ENCODE data around the gene MAB21L2. TPM values are rescaled to one million over a fixed set of nuclear protein-coding genes. Genes with fewer than 3 reads are reported as not detected.
"Not testable (repeated sequence)": the region's sequence is repeated elsewhere in the genome, so short reads cannot be mapped to it uniquely, and the experiment has no call there.

The MAB21L2 gene
- total RNA-seq: 10 to 100 TPM in 1 of 4 donors, 1 to 10 TPM in 3; 3.2 to 20.4 (median 7.3) TPM

DNA sequence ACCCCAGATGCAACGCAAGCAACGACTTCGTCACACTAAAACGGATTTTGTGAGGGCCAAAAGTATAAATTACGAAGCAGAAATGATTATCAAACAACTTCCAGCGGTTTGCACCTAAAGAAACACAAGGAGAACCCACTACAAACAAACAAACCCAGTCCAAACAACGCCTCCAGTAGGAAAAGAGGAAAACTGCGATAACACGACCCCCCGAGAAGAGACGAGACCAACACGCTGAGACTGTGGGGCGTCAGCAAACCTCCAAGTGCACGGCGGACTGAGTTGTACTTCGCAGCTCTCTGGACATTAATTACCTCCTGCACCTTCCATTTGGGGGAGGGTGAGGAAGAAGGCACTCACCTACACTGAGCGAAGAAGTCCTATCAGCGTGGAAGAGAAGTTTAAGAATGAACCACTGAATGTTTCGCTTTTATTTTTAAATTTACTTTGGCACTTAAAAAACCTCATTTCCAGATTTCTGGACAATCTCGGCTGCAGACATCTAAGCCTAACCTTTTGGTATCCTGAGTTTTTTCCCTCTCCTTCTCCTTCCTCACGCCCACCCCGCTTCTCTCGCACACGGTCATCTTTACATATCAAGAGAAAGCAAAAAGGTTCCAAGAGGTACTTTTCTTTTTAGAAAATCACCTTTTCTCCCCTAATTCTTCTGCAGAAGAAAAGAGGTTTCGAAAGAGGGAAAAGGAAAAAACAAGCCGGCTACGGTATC lies at the start of gene MAB21L2:
Gene MAB21L2, plus strand, starts transcription at position 6 of the 727 bp plus-strand sequence. CDS start 879 bp downstream, outside the sequence.
- no peak for TF ChIP-seq POLR2A (IDR thresholded peaks at IDR 0.05)
- TF ChIP-seq, protein P1, sequence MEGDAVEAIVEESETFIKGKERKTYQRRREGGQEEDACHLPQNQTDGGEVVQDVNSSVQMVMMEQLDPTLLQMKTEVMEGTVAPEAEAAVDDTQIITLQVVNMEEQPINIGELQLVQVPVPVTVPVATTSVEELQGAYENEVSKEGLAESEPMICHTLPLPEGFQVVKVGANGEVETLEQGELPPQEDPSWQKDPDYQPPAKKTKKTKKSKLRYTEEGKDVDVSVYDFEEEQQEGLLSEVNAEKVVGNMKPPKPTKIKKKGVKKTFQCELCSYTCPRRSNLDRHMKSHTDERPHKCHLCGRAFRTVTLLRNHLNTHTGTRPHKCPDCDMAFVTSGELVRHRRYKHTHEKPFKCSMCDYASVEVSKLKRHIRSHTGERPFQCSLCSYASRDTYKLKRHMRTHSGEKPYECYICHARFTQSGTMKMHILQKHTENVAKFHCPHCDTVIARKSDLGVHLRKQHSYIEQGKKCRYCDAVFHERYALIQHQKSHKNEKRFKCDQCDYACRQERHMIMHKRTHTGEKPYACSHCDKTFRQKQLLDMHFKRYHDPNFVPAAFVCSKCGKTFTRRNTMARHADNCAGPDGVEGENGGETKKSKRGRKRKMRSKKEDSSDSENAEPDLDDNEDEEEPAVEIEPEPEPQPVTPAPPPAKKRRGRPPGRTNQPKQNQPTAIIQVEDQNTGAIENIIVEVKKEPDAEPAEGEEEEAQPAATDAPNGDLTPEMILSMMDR (IDR thresholded peaks at IDR 0.05): no peak
- H3K4me3 ChIP-seq (replicated peaks in 1 of 3): peak within 1 kb of the TSS in 1 of 3 donors; percentile 5
- DNase-seq: no peak
- intact Hi-C loops (cut with DNase I): no loop called here
- 74 to 84% methylated on average over 27 of the region's 27 CpGs for WGBS, 2 donors
- peak within 1 kb of the TSS in 1 of 3 donors; percentile 55 for H3K27ac ChIP-seq
- H3K27me3 ChIP-seq: no peaks in the 10 kb centered on the region
- no peaks in the 10 kb centered on the region for H3K4me1 ChIP-seq
- H3K9me3 ChIP-seq: no peaks in the 10 kb centered on the region
- H3K36me3 ChIP-seq: no peaks in the 10 kb centered on the region

DNA sequence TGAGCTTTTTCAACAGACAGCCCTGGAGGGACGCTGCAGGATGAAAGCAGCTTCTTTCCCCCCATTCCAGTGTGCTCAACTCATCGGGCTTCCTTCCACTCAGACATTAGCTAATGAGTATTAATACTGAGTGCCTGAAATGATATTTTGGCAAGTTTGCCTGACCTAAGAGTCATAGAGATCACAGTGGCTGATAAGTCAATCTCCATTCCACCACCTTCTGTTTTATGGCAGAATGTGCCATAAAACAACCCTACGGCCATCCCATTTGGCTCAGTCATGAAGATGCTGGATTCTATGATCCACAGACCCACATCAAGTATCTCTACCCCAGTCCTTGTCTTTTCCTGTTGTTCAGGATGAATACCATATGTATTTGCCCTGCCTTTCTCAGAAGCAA lies 48.3 kb upstream of the MAB21L2 start:
- H3K27me3 ChIP-seq: no peaks in the 10 kb centered on the region
- no peaks in the 10 kb centered on the region for H3K4me1 ChIP-seq
- no peak for DNase-seq
- intact Hi-C loops (cut with DNase I): no loop called here
- no peaks in the 10 kb centered on the region for H3K9me3 ChIP-seq
- 93 to 100% methylated on average over 3 of the region's 3 CpGs for WGBS, 2 donors
- no peak overlapping the region for H3K27ac ChIP-seq
- TF ChIP-seq, protein P1 (IDR thresholded peaks at IDR 0.05): no peak
- no peak for TF ChIP-seq POLR2A (IDR thresholded peaks at IDR 0.05)
- H3K4me3 ChIP-seq (replicated peaks in 1 of 3): no peak overlapping the region
- no peaks in the 10 kb centered on the region for H3K36me3 ChIP-seq

DNA sequence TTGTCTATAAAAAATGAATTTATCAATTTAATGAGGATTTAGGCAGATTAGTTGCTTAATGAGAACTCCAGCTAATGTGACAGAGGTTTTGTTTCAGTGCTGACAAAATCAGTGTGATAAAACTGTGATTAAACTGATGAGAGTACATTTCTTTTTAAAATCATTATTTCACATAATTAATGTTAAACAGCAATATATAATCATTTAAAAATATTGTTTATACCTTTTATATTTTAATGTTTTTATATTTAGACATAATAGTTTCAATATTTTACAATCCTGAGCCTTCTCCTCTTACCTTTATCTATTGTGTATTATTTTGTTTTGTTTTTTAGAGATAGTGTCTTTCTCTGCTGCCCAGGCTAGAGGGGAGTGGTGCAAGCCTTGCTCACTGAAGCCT lies 47.1 kb upstream of the MAB21L2 start:
- Histone ChIP-seq H3K27me3 (no peaks in the 10 kb centered on the region), H3K36me3 (no peaks in the 10 kb centered on the region), H3K27ac (no peak overlapping the region), H3K9me3 (no peaks in the 10 kb centered on the region), H3K4me3 (replicated peaks in 1 of 3) (no peak overlapping the region), H3K4me1 (no peaks in the 10 kb centered on the region)
- no peak for DNase-seq
- no peak for TF ChIP-seq POLR2A (IDR thresholded peaks at IDR 0.05)
- TF ChIP-seq, protein P1 (IDR thresholded peaks at IDR 0.05): no peak
- intact Hi-C loops (cut with DNase I): no loop called here

DNA sequence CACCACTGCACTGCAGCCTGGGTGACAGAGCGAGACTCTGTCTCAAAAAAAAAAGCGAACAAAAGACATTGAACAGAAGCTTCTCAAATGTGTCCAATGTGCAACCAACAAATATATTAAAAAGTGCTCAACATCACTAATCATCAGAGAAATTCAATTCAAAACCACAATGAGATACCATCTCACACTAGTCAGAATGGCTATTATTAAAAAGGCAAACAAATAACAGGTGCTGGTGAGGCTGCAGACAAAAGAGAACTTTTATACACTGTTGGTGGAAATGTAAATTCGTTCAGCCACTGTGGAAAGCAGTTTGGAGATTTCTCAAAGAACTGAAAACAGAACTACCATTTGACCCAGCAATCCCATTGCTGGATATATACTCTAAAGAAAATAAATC lies 44.0 kb upstream of the MAB21L2 start:
- H3K27me3 ChIP-seq; H3K27ac ChIP-seq; H3K4me3 ChIP-seq (replicated peaks in 1 of 3); H3K4me1 ChIP-seq; H3K9me3 ChIP-seq; H3K36me3 ChIP-seq; intact Hi-C loops (cut with DNase I); DNase-seq: not testable (repeated sequence)
- 95% methylated on average over 3 of the region's 3 CpGs for WGBS, 2 donors

DNA sequence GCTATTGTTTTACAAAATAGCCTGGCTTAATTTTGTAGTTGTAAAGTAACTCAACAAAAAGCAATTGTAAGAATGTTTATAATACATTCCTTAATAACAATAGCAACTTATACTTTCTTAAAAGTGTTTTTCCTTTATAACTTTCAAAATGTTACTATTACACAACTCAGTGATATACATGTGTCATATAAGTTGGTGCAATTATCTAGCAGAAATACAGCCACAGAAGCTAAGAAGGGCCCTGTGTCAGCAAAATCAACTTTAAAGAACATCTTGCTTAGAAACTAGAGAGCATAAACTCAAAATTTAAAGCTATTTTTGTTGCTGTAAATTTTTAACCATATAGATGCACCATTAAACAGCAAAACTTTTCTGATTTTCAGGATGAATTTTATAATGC lies 41.4 kb upstream of the MAB21L2 start:
- Histone ChIP-seq H3K27ac (no peak overlapping the region), H3K27me3 (no peaks in the 10 kb centered on the region), H3K4me1 (no peaks in the 10 kb centered on the region), H3K36me3 (no peaks in the 10 kb centered on the region), H3K9me3 (no peaks in the 10 kb centered on the region), H3K4me3 (replicated peaks in 1 of 3) (no peak overlapping the region)
- TF ChIP-seq, protein P1 (IDR thresholded peaks at IDR 0.05): no peak
- TF ChIP-seq POLR2A (IDR thresholded peaks at IDR 0.05): no peak
- no peak for DNase-seq
- intact Hi-C loops (cut with DNase I): no loop called here
